Kidney epithelial cell (primary cell): ENCODE data around the gene FZD2. TPM values are rescaled to one million over a fixed set of nuclear protein-coding genes. Genes with fewer than 3 reads are reported as not detected.

Source experiments
- DNase-seq: peaks from one replicate; pipeline ENCODE4 v3.0.0-alpha.2; 2010; ENCODE audit warnings: low read depth
- H3K27me3 ChIP-seq: 2 replicates; pipeline ENCODE4 v1.6.0; 2011; ENCODE audit warnings: low read length; ENCODE audit not compliant: control insufficient read depth, insufficient read depth
- H3K36me3 ChIP-seq: 2 replicates; pipeline ENCODE4 v1.5.1; 2011; ENCODE audit warnings: low read length; ENCODE audit not compliant: control insufficient read depth, insufficient read depth
- H3K4me3 ChIP-seq: 2 replicates; pipeline ENCODE4 v1.5.1; 2011; ENCODE audit warnings: low read depth, mild to moderate bottlenecking, control low read depth, low read length
- CTCF ChIP-seq: IDR thresholded peaks from 2 replicates; pipeline ENCODE4 v1.5.1; 2011; ENCODE audit warnings: mild to moderate bottlenecking, moderate library complexity, low read length, control low read depth, inconsistent platforms; ENCODE audit not compliant: insufficient read depth, poor library complexity, severe bottlenecking
- total RNA-seq: library from RNA; depleted of rRNA; stranded (reverse); fragments of >200 nt; gene quantifications from 2 replicates; pipeline ENCODE4 v1.2.3, GENCODE V29; 2015

The FZD2 gene
- total RNA-seq, 1 donor from 2014 or later, result 8.1 TPM

GRCh38 chr17:44568945-44569858 lies 11.9 kb downstream of the FZD2 start:
- TF ChIP-seq CTCF, result no peak
- DNase-seq, result no peak
- Histone ChIP-seq H3K4me3 (no peak overlapping the region), H3K36me3 (no peaks in the 10 kb centered on the region), H3K27me3 (no peaks in the 10 kb centered on the region)

DNA sequence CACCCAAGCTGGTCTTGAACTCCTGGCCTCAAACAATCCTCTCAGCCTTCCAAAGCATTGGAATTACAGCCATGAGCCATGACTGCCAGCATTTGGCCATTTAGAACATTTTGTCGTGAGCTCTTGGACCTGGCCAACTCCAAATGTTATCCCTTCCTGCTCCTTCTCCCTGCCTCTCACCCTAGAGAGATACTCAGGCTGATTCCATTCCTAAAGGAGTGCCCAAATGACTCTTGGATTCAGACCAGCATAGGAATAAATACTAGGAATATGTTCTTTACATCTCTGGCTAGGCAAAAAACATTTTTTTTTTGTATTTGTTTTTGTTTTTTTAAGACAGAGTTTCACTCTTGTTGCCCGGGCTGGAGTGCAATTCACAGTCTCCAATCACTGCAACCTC lies 15.5 kb downstream of the FZD2 start:
- no peaks in the 10 kb centered on the region for H3K27me3 ChIP-seq
- no peaks in the 10 kb centered on the region for H3K36me3 ChIP-seq
- no peak for DNase-seq
- H3K4me3 ChIP-seq, result no peak overlapping the region
- TF ChIP-seq CTCF, result no peak

DNA sequence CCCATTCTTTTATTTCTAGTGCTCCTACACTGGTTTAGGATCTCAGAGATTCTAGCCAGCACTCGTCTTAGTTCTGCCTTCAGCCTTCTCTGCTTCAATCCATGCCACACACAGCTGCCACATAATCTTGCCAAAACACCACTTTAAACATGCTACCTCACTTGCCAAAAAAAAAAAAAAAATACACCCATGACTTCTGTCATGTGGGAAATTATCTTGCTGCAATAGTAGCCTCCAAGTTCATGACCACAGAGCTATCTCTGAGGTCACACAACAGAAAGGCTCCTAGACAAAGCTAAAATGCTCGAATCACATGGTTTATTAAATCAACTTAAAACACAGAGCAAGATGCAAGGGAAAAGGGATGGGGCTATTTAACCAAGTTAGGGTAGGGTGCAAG lies 18.1 kb downstream of the FZD2 start:
- no peaks in the 10 kb centered on the region for H3K36me3 ChIP-seq
- H3K27me3 ChIP-seq, result no peaks in the 10 kb centered on the region
- H3K4me3 ChIP-seq, result no peak overlapping the region
- no peak for DNase-seq
- TF ChIP-seq CTCF, result no peak

GRCh38 chr17:44578947-44579346 lies 21.7 kb downstream of the FZD2 start:
- no peak for DNase-seq
- Histone ChIP-seq H3K4me3 (no peak overlapping the region), H3K36me3 (no peaks in the 10 kb centered on the region), H3K27me3 (no peaks in the 10 kb centered on the region)
- no peak for TF ChIP-seq CTCF

DNA sequence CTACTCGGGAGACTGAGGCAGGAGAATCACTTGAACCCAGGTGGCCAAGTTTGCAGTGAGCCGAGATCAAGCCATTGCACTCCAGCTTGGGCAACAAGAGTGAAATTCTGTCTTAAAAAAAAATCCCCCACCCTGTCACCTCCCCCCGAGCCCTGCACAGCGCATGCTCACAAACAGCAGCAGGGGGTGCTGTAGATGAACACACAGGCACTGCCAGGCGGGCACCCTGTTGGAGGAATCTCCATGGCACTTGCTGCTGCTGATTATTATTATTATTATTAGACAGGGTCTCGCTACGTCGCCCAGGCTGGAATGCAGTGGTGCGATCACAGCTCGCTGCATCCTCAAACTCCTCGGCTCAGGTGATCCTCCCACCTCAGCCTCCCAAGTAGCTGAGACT lies 24.6 kb downstream of the FZD2 start:
- TF ChIP-seq CTCF, result peak; percentile 30
- no peak for DNase-seq
- Histone ChIP-seq H3K4me3 (no peak overlapping the region), H3K36me3 (no peaks in the 10 kb centered on the region), H3K27me3 (no peaks in the 10 kb centered on the region)

DNA sequence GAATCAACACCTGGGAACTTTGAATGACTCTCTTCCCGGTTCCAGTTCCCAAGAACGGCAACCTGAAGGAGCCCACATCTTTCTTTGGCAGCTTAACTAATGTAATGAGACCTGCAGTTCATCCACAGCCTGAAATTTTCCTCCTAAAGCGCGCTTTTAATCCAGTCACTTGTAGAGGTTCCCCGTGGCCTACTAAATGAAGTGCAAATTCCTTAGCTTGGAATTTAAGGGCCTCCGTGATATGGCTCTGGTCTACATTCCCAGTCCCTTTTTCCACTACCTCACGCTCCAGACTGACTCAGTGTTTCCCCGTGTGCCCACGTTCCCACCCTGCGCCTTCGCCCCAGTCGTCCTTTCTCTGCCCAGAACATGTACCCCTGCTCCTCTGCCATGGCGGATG lies 27.2 kb downstream of the FZD2 start:
- no peak overlapping the region for H3K4me3 ChIP-seq
- no peak for DNase-seq
- no peak for TF ChIP-seq CTCF
- no peaks in the 10 kb centered on the region for H3K36me3 ChIP-seq
- H3K27me3 ChIP-seq, result no peaks in the 10 kb centered on the region
